K562 (cell line): ENCODE results near the gene DIP2B. TPM values are rescaled to one million over a fixed set of nuclear protein-coding genes. Genes with fewer than 3 reads are reported as not detected.
A peak's percentile ranks its signal among the peaks of the same experiment; 100 is the strongest.

Experiments used
- CEBPG ChIP-seq, 3 experiments: fragments of 200-800 bp in 1 of 3; sonication (Bioruptor generic) in 1 of 3; sonication (generic) in 1 of 3; formaldehyde crosslinking in 1 of 3; IDR thresholded peaks in 2 of 3; conservative IDR thresholded peaks in 1 of 3; 2 replicates each; pipeline versions ENCODE4 v1.6.1 to v1.8.0; 2016 to 2022; ENCODE audit warnings: missing compliant biosample characterization in 2 of 3, missing genetic modification characterization in 2 of 3, mild to moderate bottlenecking in 1 of 3, missing genetic modification reagents in 1 of 3
- ESRRA ChIP-seq: fragments of 450-650 bp; IDR thresholded peaks from 2 replicates; pipeline ENCODE4 v1.6.1; 2014; ENCODE audit warnings: low read depth, mild to moderate bottlenecking, moderate library complexity, borderline replicate concordance
- IFI16 ChIP-seq: fragments of 250-450 bp; sonication (Bioruptor Pico); IDR thresholded peaks from 2 replicates; pipeline ENCODE4 v2.1.2; 2022; ENCODE audit warnings: mild to moderate bottlenecking, inconsistent platforms
- ILF3 ChIP-seq: fragments of 450-650 bp; IDR thresholded peaks from 2 replicates; pipeline ENCODE4 v1.6.1; 2018; ENCODE audit warnings: antibody characterized with exemption, mild to moderate bottlenecking, moderate library complexity, borderline replicate concordance
- MAFK ChIP-seq: IDR thresholded peaks from 2 replicates; pipeline ENCODE4 v1.6.1; 2011; ENCODE audit warnings: low read length, improper control_type of control experiment
- MBD2 ChIP-seq: sonication (generic); IDR thresholded peaks from 2 replicates; pipeline ENCODE4 v1.6.1; 2016; ENCODE audit warnings: low read depth, borderline replicate concordance
- NR2C1 ChIP-seq, 2 experiments: fragments of 450-650 bp; IDR thresholded peaks; 2 replicates each; pipeline ENCODE4 v1.6.1; 2017; ENCODE audit warnings: mild to moderate bottlenecking in 2 of 2, antibody characterized with exemption in 1 of 2, inconsistent platforms in 1 of 2, missing compliant biosample characterization in 1 of 2, missing genetic modification characterization in 1 of 2
- SIRT6 ChIP-seq: IDR thresholded peaks from one replicate; pipeline ENCODE4 v1.6.1; 2012; ENCODE audit warnings: low read depth, mild to moderate bottlenecking, control low read depth, inconsistent platforms, low read length, moderate library complexity
- TRIM24 ChIP-seq, 2 experiments: fragments of 450-650 bp; IDR thresholded peaks; 2 replicates each; pipeline ENCODE4 v1.6.1; 2016
- ZNF175 ChIP-seq: fragments of 200-800 bp; sonication (Bioruptor generic); IDR thresholded peaks from 2 replicates; pipeline ENCODE4 v1.6.1; 2016; ENCODE audit warnings: low read depth, mild to moderate bottlenecking, missing genetic modification characterization, missing compliant biosample characterization
- ZNF444 ChIP-seq: fragments of 250-450 bp; sonication (Bioruptor Pico); IDR thresholded peaks from 2 replicates; pipeline ENCODE4 v1.4.0; 2020; ENCODE audit warnings: mild to moderate bottlenecking, moderate library complexity
- ZNF766 ChIP-seq: fragments of 200-800 bp; sonication (Bioruptor generic); conservative IDR thresholded peaks from 2 replicates; pipeline ENCODE4 v1.6.1; 2016; ENCODE audit warnings: missing genetic modification characterization, missing compliant biosample characterization
- polyA plus RNA-seq, 8 experiments: library from polyadenylated mRNA; depleted of rRNA in 4 of 8; stranded (reverse) in 5 of 8; unstranded in 3 of 8; fragments of >200 nt; fragmentation: Nextera tagmentation in 2 of 8; fragmentation: Illumina TruSeq in 1 of 8; extraction: Ambion mirVana in 2 of 8; extraction: Trizol in 1 of 8; gene quantifications; 2 replicates each; pipeline versions ENCODE4 v1.2.1 to v1.2.3, GENCODE V29; 2011 to 2014; ENCODE audit warnings: inconsistent platforms in 1 of 8, missing spikeins in 1 of 8
- total RNA-seq, 7 experiments: library from RNA; depleted of rRNA in 6 of 7; stranded (reverse); fragments of >200 nt in 6 of 7; fragmentation: Illumina TruSeq in 2 of 7; extraction: Trizol in 2 of 7; gene quantifications; 2 replicates each; pipeline versions ENCODE4 v1.2.1 to v1.2.3, GENCODE V29; 2011 to 2021; ENCODE audit warnings: low replicate concordance in 1 of 7
- TF ChIP-seq, protein P1 (sequence below): fragments of 450-650 bp; formaldehyde crosslinking; IDR thresholded peaks from 2 replicates; pipeline ENCODE4 v1.4.0; 2022; ENCODE audit warnings: missing genetic modification characterization
- TF ChIP-seq, protein P2 (sequence below): IDR thresholded peaks from 3 replicates; pipeline ENCODE4 v1.6.1; 2011; ENCODE audit warnings: borderline replicate concordance, mild to moderate bottlenecking; ENCODE audit not compliant: insufficient read length, insufficient read depth
- TF ChIP-seq, protein P3 (sequence below), 2 experiments: fragments of 250-450 bp in 1 of 2; fragments of 450-650 bp in 1 of 2; sonication (Bioruptor Pico) in 1 of 2; IDR thresholded peaks; 2 replicates each; pipeline versions ENCODE4 v1.6.1 to v1.8.0; 2016 to 2021; ENCODE audit warnings: mild to moderate bottlenecking in 2 of 2, moderate library complexity in 2 of 2, missing compliant biosample characterization in 1 of 2, missing genetic modification characterization in 1 of 2
- TF ChIP-seq, protein P4 (sequence below), 2 experiments: fragments of 450-650 bp in 1 of 2; sonication (generic) in 1 of 2; formaldehyde crosslinking in 1 of 2; IDR thresholded peaks in 1 of 2; conservative IDR thresholded peaks in 1 of 2; 2 replicates each; pipeline versions ENCODE4 v1.6.1 to v1.8.1; 2016 to 2023; ENCODE audit warnings: mild to moderate bottlenecking in 2 of 2, moderate library complexity in 2 of 2, inconsistent platforms in 1 of 2, missing genetic modification reagents in 1 of 2
- TF ChIP-seq, protein P5 (sequence below): fragments of 450-650 bp; conservative IDR thresholded peaks from 2 replicates; pipeline ENCODE4 v1.6.1; 2016; ENCODE audit warnings: missing genetic modification characterization, low read depth, mild to moderate bottlenecking, control low read depth, missing compliant biosample characterization
- TF ChIP-seq, protein P6 (sequence below): fragments of 250-450 bp; sonication (Bioruptor Pico); IDR thresholded peaks from 2 replicates; pipeline ENCODE4 v1.8.0; 2021; ENCODE audit warnings: borderline replicate concordance, mild to moderate bottlenecking, moderate library complexity; ENCODE audit not compliant: poor library complexity, severe bottlenecking

The DIP2B gene
- total and polyA plus RNA-seq, 9 of the 15 experiments (the other 6 are each of a cell fraction or from before 2014, with no cell fraction given), result 4.6 to 26.1 (median 18.8) TPM

DNA sequence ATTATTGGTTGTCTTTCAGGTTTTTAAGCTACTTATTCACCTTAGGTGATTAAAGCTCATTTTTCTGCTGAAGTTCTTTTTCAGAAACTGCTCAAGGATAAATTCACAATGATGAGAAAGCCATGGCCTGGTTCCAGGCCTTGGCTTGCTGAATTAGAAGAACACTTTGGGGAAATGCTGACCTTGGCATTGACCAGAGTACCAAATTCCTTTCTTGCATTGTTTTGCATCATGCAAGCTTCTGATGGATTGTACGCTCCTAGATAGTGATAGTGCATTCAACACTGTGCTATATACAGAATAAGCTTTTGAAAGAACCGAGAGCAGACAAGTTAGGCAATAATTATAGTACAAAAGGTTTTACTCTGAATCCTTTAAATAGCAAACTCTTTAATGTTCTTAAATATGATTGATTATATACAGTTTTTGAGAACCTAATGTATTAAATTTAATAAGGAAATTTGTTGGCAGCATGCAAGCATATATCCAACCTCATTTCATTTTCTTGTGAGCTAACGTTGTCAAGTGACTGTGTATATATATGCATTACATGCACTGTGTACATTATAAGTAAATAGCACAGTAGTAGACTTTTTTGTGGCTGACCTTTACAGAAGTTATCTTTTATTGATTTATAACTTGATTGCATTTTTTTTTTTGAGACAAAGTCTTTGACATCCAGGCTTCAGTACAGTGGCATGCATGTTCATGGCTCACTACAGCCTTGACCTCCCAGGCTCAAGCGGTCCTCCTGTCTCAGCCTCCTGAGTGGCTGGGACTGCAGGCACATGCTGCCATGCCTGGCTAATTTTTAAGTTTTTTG, 99.2 kb downstream of the DIP2B start (continued):
- TF ChIP-seq CEBPG (CRISPR knock-in tag; IDR thresholded peaks at IDR 0.05), result peak; percentile 90
- TF ChIP-seq CEBPG (tag; conservative IDR thresholded peaks at IDR 0.05 in 1 of 2, IDR thresholded peaks at IDR 0.05 in 1 of 2), result peak; percentile 79 to 96
- TF ChIP-seq ZNF444, result no peak
- TF ChIP-seq, protein P1, sequence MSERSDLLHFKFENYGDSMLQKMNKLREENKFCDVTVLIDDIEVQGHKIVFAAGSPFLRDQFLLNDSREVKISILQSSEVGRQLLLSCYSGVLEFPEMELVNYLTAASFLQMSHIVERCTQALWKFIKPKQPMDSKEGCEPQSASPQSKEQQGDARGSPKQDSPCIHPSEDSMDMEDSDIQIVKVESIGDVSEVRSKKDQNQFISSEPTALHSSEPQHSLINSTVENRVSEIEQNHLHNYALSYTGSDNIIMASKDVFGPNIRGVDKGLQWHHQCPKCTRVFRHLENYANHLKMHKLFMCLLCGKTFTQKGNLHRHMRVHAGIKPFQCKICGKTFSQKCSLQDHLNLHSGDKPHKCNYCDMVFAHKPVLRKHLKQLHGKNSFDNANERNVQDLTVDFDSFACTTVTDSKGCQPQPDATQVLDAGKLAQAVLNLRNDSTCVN (CRISPR knock-in tag), result no peak
- TF ChIP-seq, protein P2, sequence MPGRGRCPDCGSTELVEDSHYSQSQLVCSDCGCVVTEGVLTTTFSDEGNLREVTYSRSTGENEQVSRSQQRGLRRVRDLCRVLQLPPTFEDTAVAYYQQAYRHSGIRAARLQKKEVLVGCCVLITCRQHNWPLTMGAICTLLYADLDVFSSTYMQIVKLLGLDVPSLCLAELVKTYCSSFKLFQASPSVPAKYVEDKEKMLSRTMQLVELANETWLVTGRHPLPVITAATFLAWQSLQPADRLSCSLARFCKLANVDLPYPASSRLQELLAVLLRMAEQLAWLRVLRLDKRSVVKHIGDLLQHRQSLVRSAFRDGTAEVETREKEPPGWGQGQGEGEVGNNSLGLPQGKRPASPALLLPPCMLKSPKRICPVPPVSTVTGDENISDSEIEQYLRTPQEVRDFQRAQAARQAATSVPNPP, result no peak
- no peak for TF ChIP-seq IFI16
- peak; percentile 43 for TF ChIP-seq MAFK
- peak; percentile 82; the same call in 1 of the 2 replicates for TF ChIP-seq ESRRA
- TF ChIP-seq ZNF175 (CRISPR knock-in tag), result peak; percentile 22; the same call in 1 of the 2 replicates
- TF ChIP-seq, protein P3, sequence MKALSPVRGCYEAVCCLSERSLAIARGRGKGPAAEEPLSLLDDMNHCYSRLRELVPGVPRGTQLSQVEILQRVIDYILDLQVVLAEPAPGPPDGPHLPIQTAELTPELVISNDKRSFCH (CRISPR knock-in tag; IDR thresholded peaks at IDR 0.05), result no peak
- TF ChIP-seq, protein P3 (tag; IDR thresholded peaks at IDR 0.05), result no peak
- TF ChIP-seq, protein P4, sequence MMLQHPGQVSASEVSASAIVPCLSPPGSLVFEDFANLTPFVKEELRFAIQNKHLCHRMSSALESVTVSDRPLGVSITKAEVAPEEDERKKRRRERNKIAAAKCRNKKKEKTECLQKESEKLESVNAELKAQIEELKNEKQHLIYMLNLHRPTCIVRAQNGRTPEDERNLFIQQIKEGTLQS (IDR thresholded peaks at IDR 0.05), result peak; percentile 69; the same call in 1 of the 2 replicates
- TF ChIP-seq, protein P4 (CRISPR knock-in tag; conservative IDR thresholded peaks at IDR 0.05), result no peak
- TF ChIP-seq ILF3, result no peak
- no peak for TF ChIP-seq ZNF766 (CRISPR knock-in tag)
- no peak for TF ChIP-seq SIRT6
- TF ChIP-seq MBD2, result no peak
- TF ChIP-seq TRIM24 (IDR thresholded peaks at IDR 0.05), result peak; percentile 31 to 80; a peak in 2 of 4 replicates
- TF ChIP-seq, protein P5, sequence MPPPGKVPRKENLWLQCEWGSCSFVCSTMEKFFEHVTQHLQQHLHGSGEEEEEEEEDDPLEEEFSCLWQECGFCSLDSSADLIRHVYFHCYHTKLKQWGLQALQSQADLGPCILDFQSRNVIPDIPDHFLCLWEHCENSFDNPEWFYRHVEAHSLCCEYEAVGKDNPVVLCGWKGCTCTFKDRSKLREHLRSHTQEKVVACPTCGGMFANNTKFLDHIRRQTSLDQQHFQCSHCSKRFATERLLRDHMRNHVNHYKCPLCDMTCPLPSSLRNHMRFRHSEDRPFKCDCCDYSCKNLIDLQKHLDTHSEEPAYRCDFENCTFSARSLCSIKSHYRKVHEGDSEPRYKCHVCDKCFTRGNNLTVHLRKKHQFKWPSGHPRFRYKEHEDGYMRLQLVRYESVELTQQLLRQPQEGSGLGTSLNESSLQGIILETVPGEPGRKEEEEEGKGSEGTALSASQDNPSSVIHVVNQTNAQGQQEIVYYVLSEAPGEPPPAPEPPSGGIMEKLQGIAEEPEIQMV (tag), result no peak
- no peak for TF ChIP-seq NR2C1 (IDR thresholded peaks at IDR 0.05)
- TF ChIP-seq NR2C1 (tag; IDR thresholded peaks at IDR 0.05), result peak; percentile 58; the same call in 1 of the 2 replicates
- TF ChIP-seq, protein P6, sequence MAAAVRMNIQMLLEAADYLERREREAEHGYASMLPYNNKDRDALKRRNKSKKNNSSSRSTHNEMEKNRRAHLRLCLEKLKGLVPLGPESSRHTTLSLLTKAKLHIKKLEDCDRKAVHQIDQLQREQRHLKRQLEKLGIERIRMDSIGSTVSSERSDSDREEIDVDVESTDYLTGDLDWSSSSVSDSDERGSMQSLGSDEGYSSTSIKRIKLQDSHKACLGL (CRISPR knock-in tag), result no peak
